ENCODE data around the gene RCAN3. TPM values are rescaled to one million over a fixed set of nuclear protein-coding genes. Genes with fewer than 3 reads are reported as not detected.

The RCAN3 gene
- total and polyA plus RNA-seq, 9 of the 15 experiments (the other 6 are each of a cell fraction or from before 2014, with no cell fraction given), result 0.10 to 1.4 (median 0.43) TPM

DNA sequence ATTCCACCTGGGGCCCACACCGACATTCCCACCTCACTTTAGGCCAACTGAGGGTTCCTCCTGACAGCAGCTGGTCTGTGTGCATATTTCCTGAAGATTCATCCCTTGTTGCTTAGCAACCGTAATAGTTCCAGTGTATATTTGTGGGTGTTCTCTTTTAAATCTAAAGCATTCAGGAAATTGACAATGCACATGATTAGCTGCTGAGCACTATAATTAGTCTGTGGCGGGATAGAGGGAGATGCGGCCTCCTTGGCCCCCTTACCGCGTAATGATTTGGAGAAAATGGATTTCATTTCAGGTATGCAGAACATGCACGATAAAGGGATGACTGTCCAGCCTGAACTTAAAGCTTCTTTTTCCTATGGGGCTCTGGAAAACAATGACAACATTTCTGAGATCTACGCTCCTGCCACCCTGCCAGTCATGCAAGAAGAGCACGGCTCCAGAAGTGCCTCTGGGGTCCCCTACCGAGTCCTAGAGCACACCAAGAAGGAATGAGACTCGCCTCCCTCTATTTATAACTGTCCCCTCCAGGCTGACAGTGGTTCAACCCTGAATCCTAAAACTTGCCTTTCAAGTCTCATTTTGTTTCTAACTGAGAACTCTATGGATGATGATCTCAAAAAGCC, 33.8 kb upstream of the RCAN3 start:
- BruUV-seq (replicated peaks), result no TSS peak

More for the DNA sequence above, 33.8 kb upstream of the RCAN3 start:
- no peak for ATAC-seq
- in situ Hi-C loops (cut with MboI) (no loop called here), intact Hi-C loops (cut with micrococcal nuclease) (no loop called here)
- no peak overlapping the region for H3K4me2 ChIP-seq (ENCODE audit: insufficient read depth, low read length)
- no peak overlapping the region for H3K4me3 ChIP-seq
- no peak overlapping the region for H3K27ac ChIP-seq (ENCODE audit: extremely low read depth, low read depth, low read length)
- H4K20me1 ChIP-seq (replicated peaks; ENCODE audit: control insufficient read depth, insufficient read depth, low read length), result no peaks in the 10 kb centered on the region
- no peaks in the 10 kb centered on the region for H3K9me1 ChIP-seq (ENCODE audit: control insufficient read depth, insufficient read depth, low read length)
- peaks cover under 1 to 2% of the 10 kb centered on the region in 2 experiments; a peak in 3 of 5 replicates for H3K4me1 ChIP-seq (replicated peaks in 1 of 2; ENCODE audit: control insufficient read depth in 2 of 2, insufficient read depth in 2 of 2, low read length in 2 of 2)
- no peaks in the 10 kb centered on the region for H3K9me3 ChIP-seq (replicated peaks; ENCODE audit: control insufficient read depth, insufficient read depth, low read depth, low read length)
- H2AFZ ChIP-seq (ENCODE audit: low read depth, low read length), result no peak overlapping the region
- no peak for FAIRE-seq
- H3K27me3 ChIP-seq (ENCODE audit: control insufficient read depth in 2 of 2, insufficient read depth in 2 of 2, low read length in 2 of 2), result no peaks in the 10 kb centered on the region
- DNase-seq (ENCODE audit: extremely low read depth in 1 of 4, low spot score in 3 of 4), result no peak
- CTCF ChIA-PET (ENCODE audit: low intra/inter-chr PET ratio), result no interaction called here
- peaks cover 17% of the 10 kb centered on the region; the same call in 2 of the 3 replicates for H3K36me3 ChIP-seq (ENCODE audit: control insufficient read depth, insufficient read depth, low read length)
- H3K79me2 ChIP-seq (ENCODE audit: control insufficient read depth, insufficient read depth, low read length), result no peaks in the 10 kb centered on the region
- POLR2A ChIA-PET, result interaction anchor here (0.5 to 0.8 kb wide), 2 partner anchors 8 to 287 kb away, joined by 3 to 4 read pairs; no protein-coding TSS in a partner anchor
- TF ChIP-seq MTF1 (CRISPR knock-in tag; IDR thresholded peaks at IDR 0.05; ENCODE audit: borderline replicate concordance), result no peak
- TF ChIP-seq, protein P1, sequence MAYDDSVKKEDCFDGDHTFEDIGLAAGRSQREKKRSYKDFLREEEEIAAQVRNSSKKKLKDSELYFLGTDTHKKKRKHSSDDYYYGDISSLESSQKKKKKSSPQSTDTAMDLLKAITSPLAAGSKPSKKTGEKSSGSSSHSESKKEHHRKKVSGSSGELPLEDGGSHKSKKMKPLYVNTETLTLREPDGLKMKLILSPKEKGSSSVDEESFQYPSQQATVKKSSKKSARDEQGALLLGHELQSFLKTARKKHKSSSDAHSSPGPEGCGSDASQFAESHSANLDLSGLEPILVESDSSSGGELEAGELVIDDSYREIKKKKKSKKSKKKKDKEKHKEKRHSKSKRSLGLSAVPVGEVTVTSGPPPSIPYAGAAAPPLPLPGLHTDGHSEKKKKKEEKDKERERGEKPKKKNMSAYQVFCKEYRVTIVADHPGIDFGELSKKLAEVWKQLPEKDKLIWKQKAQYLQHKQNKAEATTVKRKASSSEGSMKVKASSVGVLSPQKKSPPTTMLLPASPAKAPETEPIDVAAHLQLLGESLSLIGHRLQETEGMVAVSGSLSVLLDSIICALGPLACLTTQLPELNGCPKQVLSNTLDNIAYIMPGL (CRISPR knock-in tag; IDR thresholded peaks at IDR 0.05), result no peak
- TF ChIP-seq TAF7 (tag; IDR thresholded peaks at IDR 0.05), result no peak
- no peak for TF ChIP-seq SIN3A (IDR thresholded peaks at IDR 0.05; ENCODE audit: borderline replicate concordance in 2 of 2, control insufficient read depth in 1 of 2, low read depth in 2 of 2, low read length in 2 of 2)
- peak; percentile 83 for TF ChIP-seq RFX1 (IDR thresholded peaks at IDR 0.05)
- 54% methylated on average over 11 of the region's 11 CpGs for WGBS (ENCODE audit: insufficient coverage, low coverage, missing lambda C conversion rate)
- no peak overlapping the region for H3K9ac ChIP-seq (ENCODE audit: insufficient read depth in 1 of 2, low read depth in 2 of 2, low read length in 2 of 2)

Data from K562 (cell line).